CD14-positive monocyte (primary cell): ENCODE measurements around the gene GSDME. TPM values are rescaled to one million over a fixed set of nuclear protein-coding genes. Genes with fewer than 3 reads are reported as not detected.

Source experiments
- DNase-seq, 3 donors: peaks; one replicate each; pipeline ENCODE4 v3.0.0-alpha.2; 2011 to 2022
- H2AFZ ChIP-seq: 2 replicates; pipeline ENCODE4 v1.6.0; 2012; ENCODE audit warnings: mild to moderate bottlenecking, low read depth, low read length, inconsistent platforms; ENCODE audit not compliant: insufficient read depth, poor library complexity, severe bottlenecking
- H3K27ac ChIP-seq, 2 donors: 1 replicate in 1 of 2; 2 replicates in 1 of 2; pipeline ENCODE4 v1.5.1; 2012 to 2013; ENCODE audit warnings: low read length in 2 of 2, control low read depth in 1 of 2, inconsistent platforms in 1 of 2, low read depth in 1 of 2, mild to moderate bottlenecking in 1 of 2
- H3K27me3 ChIP-seq, 2 donors: one replicate each; pipeline versions ENCODE4 v1.6.0 to v1.6.1; 2011 to 2013; ENCODE audit warnings: low read length in 2 of 2; ENCODE audit not compliant: control insufficient read depth in 2 of 2, insufficient read depth in 2 of 2
- H3K36me3 ChIP-seq, 2 donors: replicated peaks in 1 of 2; 1 replicate in 1 of 2; 2 replicates in 1 of 2; pipeline versions ENCODE4 v1.5.1 to v1.6.1; 2012 to 2013; ENCODE audit warnings: low read length in 2 of 2, control low read depth in 1 of 2, inconsistent platforms in 1 of 2, mild to moderate bottlenecking in 1 of 2; ENCODE audit not compliant: insufficient read depth in 2 of 2, control insufficient read depth in 1 of 2
- H3K4me1 ChIP-seq, 2 donors: 1 replicate in 1 of 2; 2 replicates in 1 of 2; pipeline versions ENCODE4 v1.5.1 to v1.6.1; 2012 to 2013; ENCODE audit warnings: low read length in 2 of 2, control low read depth in 1 of 2, inconsistent platforms in 1 of 2, mild to moderate bottlenecking in 1 of 2, moderate library complexity in 1 of 2; ENCODE audit not compliant: insufficient read depth in 2 of 2, control insufficient read depth in 1 of 2
- H3K4me2 ChIP-seq: replicated peaks from 2 replicates; pipeline ENCODE3; 2012; ENCODE audit warnings: low read length, moderate library complexity, mild to moderate bottlenecking; ENCODE audit not compliant: poor library complexity, severe bottlenecking; ENCODE audit errors: extremely low read depth
- H3K4me3 ChIP-seq, 3 experiments: fragments of 200-600 bp in 1 of 3; sonication (generic) in 1 of 3; replicated peaks in 1 of 3; 1 replicate in 2 of 3; 2 replicates in 1 of 3; pipeline ENCODE4 v1.5.1; 2011 to 2013; ENCODE audit warnings: low read length in 3 of 3, mild to moderate bottlenecking in 3 of 3, control low read depth in 2 of 3, low read depth in 2 of 3, inconsistent platforms in 1 of 3, moderate library complexity in 1 of 3
- H3K79me2 ChIP-seq: 2 replicates; pipeline ENCODE4 v1.6.0; 2012; ENCODE audit warnings: mild to moderate bottlenecking, control low read depth, inconsistent platforms, low read length, moderate library complexity; ENCODE audit not compliant: insufficient read depth
- H3K9ac ChIP-seq: 2 replicates; pipeline ENCODE4 v1.6.0; 2017; ENCODE audit warnings: low read length, mild to moderate bottlenecking; ENCODE audit not compliant: insufficient read depth, poor library complexity, severe bottlenecking
- H3K9me3 ChIP-seq, 2 donors: replicated peaks in 1 of 2; 1 replicate in 1 of 2; 2 replicates in 1 of 2; pipeline versions ENCODE4 v1.5.1 to v1.6.1; 2012 to 2013; ENCODE audit warnings: low read length in 2 of 2, control low read depth in 1 of 2; ENCODE audit not compliant: control insufficient read depth in 1 of 2, insufficient read depth in 1 of 2
- H4K20me1 ChIP-seq: 2 replicates; pipeline ENCODE4 v1.6.0; 2012; ENCODE audit warnings: mild to moderate bottlenecking, low read length, control low read depth, moderate library complexity; ENCODE audit not compliant: insufficient read depth
- H3K27ac Mint-ChIP-seq, 7 donors: one replicate each; pipeline ENCODE4 v1.8.0; 2020; ENCODE audit warnings: mild to moderate bottlenecking in 7 of 7, mixed read lengths in 7 of 7, moderate library complexity in 6 of 7, inconsistent platforms in 2 of 7
- H3K27me3 Mint-ChIP-seq, 3 donors: one replicate each; pipeline ENCODE4 v1.8.0; 2021 to 2022; ENCODE audit warnings: low read depth in 3 of 3, mild to moderate bottlenecking in 3 of 3, mixed read lengths in 3 of 3, moderate library complexity in 3 of 3, inconsistent platforms in 1 of 3
- H3K36me3 Mint-ChIP-seq, 2 donors: one replicate each; pipeline ENCODE4 v1.8.0; 2020; ENCODE audit warnings: mixed read lengths in 2 of 2, inconsistent platforms in 1 of 2, mild to moderate bottlenecking in 1 of 2
- H3K4me1 Mint-ChIP-seq: one replicate; pipeline ENCODE4 v1.8.0; 2020; ENCODE audit warnings: mild to moderate bottlenecking, mixed read lengths
- H3K4me3 Mint-ChIP-seq, 2 donors: one replicate each; pipeline ENCODE4 v1.8.0; 2020; ENCODE audit warnings: mild to moderate bottlenecking in 2 of 2, mixed read lengths in 2 of 2, moderate library complexity in 1 of 2
- H3K9me3 Mint-ChIP-seq, 7 donors: one replicate each; pipeline ENCODE4 v1.8.0; 2020 to 2022; ENCODE audit warnings: mixed read lengths in 7 of 7, mild to moderate bottlenecking in 6 of 7, moderate library complexity in 6 of 7, inconsistent platforms in 2 of 7
- WGBS: methylation state at CpG from one replicate; pipeline ENCODE4 v1.1.5; 2013; ENCODE audit warnings: missing lambda C conversion rate; ENCODE audit not compliant: insufficient coverage; 5-methylcytosine and 5-hydroxymethylcytosine counted together
- intact Hi-C, 2 donors: fragments of 100-400 bp; cut with micrococcal nuclease; formaldehyde crosslinking; loops; one replicate each; pipeline versions ENCODE4 v1.15.0 to v1.15.1; 2023
- polyA plus RNA-seq, 3 donors: library from polyadenylated mRNA; depleted of rRNA in 1 of 3; unstranded in 2 of 3; stranded (reverse) in 1 of 3; fragments of 300-500 nt in 2 of 3; fragments of >200 nt in 1 of 3; fragmentation: Illumina TruSeq in 2 of 3; gene quantifications; 1 replicate in 2 of 3; 2 replicates in 1 of 3; pipeline ENCODE4 v1.2.3, GENCODE V29; 2012 to 2021
- TF ChIP-seq, protein P1 (sequence below): fragments of 200-600 bp; IDR thresholded peaks from one replicate; pipeline ENCODE4 v1.8.0; 2022; ENCODE audit warnings: antibody characterized with exemption, mild to moderate bottlenecking

GSDME gene
- polyA plus RNA-seq, 3 donors: 1.3 to 2.3 TPM; not detected in 1

DNA sequence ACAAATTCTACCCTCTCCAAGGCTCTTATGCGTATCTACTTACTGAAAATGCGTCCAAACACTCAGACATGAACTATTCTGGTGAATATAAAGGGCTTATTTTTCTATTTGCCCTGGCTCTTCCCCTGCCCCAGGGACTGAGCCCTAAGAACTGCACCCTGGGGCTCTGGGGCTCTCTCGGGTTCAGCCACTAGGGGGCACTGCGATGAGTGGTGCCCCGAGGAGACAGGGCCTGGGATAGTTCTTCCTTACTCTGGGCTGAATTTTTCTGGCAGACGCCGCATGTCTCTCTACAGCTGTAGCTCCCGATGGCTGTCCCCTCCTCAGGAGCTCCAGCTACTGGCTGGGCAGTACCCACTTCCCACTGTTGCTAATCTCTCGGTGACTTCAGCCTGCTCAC lies 30.8 kb upstream of the GSDME start:
- Histone ChIP-seq H4K20me1 (no peaks in the 10 kb centered on the region), H3K9me3 (peaks cover 0 to 12% of the 10 kb centered on the region in 2 donors), H3K9ac (no peak overlapping the region), H3K4me3 (no peak overlapping the region), H3K36me3 (no peaks in the 10 kb centered on the region), H3K4me2 (no peak overlapping the region), H3K27me3 (no peaks in the 10 kb centered on the region), H3K27ac (peak overlapping the region in 1 of 2 donors; percentile 98), H3K79me2 (no peaks in the 10 kb centered on the region), H2AFZ (no peak overlapping the region), H3K4me1 (peaks cover 24 to 31% of the 10 kb centered on the region in 2 donors)
- WGBS: 98% methylated on average over 7 of the region's 9 CpGs
- intact Hi-C loops: loop anchor here in 1 of 2 donors (10.0 kb wide), 1 partner anchor 47 kb away; no protein-coding TSS in a partner anchor
- peaks cover 0 to 3% of the 10 kb centered on the region in 2 donors for H3K36me3 Mint-ChIP-seq
- H3K9me3 Mint-ChIP-seq: peaks cover 6 to 16% (median 11%) of the 10 kb centered on the region in 7 donors
- peaks cover 24% of the 10 kb centered on the region for H3K4me1 Mint-ChIP-seq
- peak overlapping the region in 6 of 7 donors; percentile 54 to 99 (median 98) for H3K27ac Mint-ChIP-seq
- no peaks in the 10 kb centered on the region for H3K27me3 Mint-ChIP-seq
- TF ChIP-seq, protein P1, sequence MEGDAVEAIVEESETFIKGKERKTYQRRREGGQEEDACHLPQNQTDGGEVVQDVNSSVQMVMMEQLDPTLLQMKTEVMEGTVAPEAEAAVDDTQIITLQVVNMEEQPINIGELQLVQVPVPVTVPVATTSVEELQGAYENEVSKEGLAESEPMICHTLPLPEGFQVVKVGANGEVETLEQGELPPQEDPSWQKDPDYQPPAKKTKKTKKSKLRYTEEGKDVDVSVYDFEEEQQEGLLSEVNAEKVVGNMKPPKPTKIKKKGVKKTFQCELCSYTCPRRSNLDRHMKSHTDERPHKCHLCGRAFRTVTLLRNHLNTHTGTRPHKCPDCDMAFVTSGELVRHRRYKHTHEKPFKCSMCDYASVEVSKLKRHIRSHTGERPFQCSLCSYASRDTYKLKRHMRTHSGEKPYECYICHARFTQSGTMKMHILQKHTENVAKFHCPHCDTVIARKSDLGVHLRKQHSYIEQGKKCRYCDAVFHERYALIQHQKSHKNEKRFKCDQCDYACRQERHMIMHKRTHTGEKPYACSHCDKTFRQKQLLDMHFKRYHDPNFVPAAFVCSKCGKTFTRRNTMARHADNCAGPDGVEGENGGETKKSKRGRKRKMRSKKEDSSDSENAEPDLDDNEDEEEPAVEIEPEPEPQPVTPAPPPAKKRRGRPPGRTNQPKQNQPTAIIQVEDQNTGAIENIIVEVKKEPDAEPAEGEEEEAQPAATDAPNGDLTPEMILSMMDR: peak; percentile 71
- no peak for DNase-seq
- no peak overlapping the region for H3K4me3 Mint-ChIP-seq

- peaks cover 0 to 2% of the 10 kb centered on the region in 2 donors for H3K36me3 Mint-ChIP-seq
- peaks cover 6 to 16% (median 11%) of the 10 kb centered on the region in 7 donors for H3K9me3 Mint-ChIP-seq
- H3K27me3 Mint-ChIP-seq: no peaks in the 10 kb centered on the region
- Histone ChIP-seq H4K20me1 (no peaks in the 10 kb centered on the region), H3K27ac (peak overlapping the region; percentile 88 to 98), H3K4me1 (peaks cover 24 to 31% of the 10 kb centered on the region in 2 donors), H3K4me2 (peak overlapping the region; percentile 8), H3K79me2 (no peaks in the 10 kb centered on the region), H2AFZ (peak overlapping the region; percentile 40), H3K27me3 (no peaks in the 10 kb centered on the region), H3K4me3 (no peak overlapping the region), H3K9me3 (peaks cover 0 to 13% of the 10 kb centered on the region in 2 donors), H3K9ac (peak overlapping the region; percentile 68), H3K36me3 (no peaks in the 10 kb centered on the region)
- peak overlapping the region; percentile 97 to 100 (median 99) for H3K27ac Mint-ChIP-seq
- intact Hi-C loops: loop anchor here in 1 of 2 donors (10.0 kb wide), 1 partner anchor 48 kb away; no protein-coding TSS in a partner anchor
- peak overlapping the region in 1 of 2 donors; percentile 15 for H3K4me3 Mint-ChIP-seq
- DNase-seq: peak; percentile 96 to 100 (median 98)
- H3K4me1 Mint-ChIP-seq: peaks cover 24% of the 10 kb centered on the region
- WGBS: 0% methylated on average over 1 of the region's 5 CpGs
- TF ChIP-seq, protein P1: no peak
These were observed 29.7 kb upstream of the GSDME start for GRCh38 chr7:24786941-24787340.
